VCaP (cell line): Measurements from ENCODE around the gene DCTPP1.

Experiments
- H3K27ac ChIP-seq: fragments of 450-650 bp; 2 replicates; pipeline ENCODE4 v1.5.1; 2017
- CTCF ChIP-seq: fragments of 450-650 bp; conservative IDR thresholded peaks from 2 replicates; pipeline ENCODE4 v1.5.1; 2017; ENCODE audit warnings: mild to moderate bottlenecking, moderate library complexity

The DCTPP1 gene

GRCh38 chr16:30407102-30407803, 22.6 kb downstream of the DCTPP1 start, which contains the start of gene ZNF771:
Gene ZNF771, plus strand, starts transcription at chr16:30407606. Its CDS starts 448 bp downstream, at chr16:30408054.
- peak within 1 kb of the TSS; percentile 69 for H3K27ac ChIP-seq
- TF ChIP-seq CTCF, result no peak

- no peak for TF ChIP-seq CTCF
Measured at GRCh38 chr16:30406795-30407101, 23.1 kb downstream of the DCTPP1 start.

GRCh38 chr16:30401768-30402425, 27.9 kb downstream of the DCTPP1 start:
- H3K27ac ChIP-seq, result no peak overlapping the region
- no peak for TF ChIP-seq CTCF

More at GRCh38 chr16:30406795-30407101, 23.1 kb downstream of the DCTPP1 start:
- H3K27ac ChIP-seq, result peak overlapping the region; percentile 69

GRCh38 chr16:30399435-30400186, 30.2 kb downstream of the DCTPP1 start:
- H3K27ac ChIP-seq, result no peak overlapping the region

GRCh38 chr16:30398661-30399434, 31.0 kb downstream of the DCTPP1 start:
- H3K27ac ChIP-seq, result no peak overlapping the region
- no peak for TF ChIP-seq CTCF

More at GRCh38 chr16:30399435-30400186, 30.2 kb downstream of the DCTPP1 start:
- no peak for TF ChIP-seq CTCF

GRCh38 chr16:30397776-30398660, 31.8 kb downstream of the DCTPP1 start:
- no peak for TF ChIP-seq CTCF
- H3K27ac ChIP-seq, result no peak overlapping the region; the same call in 1 of the 2 replicates
